GM19240 (cell line): ENCODE results near the gene STXBP6.
"Not testable (repeated sequence)": the region's sequence is repeated elsewhere in the genome, so short reads cannot be mapped to it uniquely, and the experiment has no call there.

Experiments
- DNase-seq: peaks from one replicate; pipeline ENCODE4 v3.0.0; 2011; ENCODE audit warnings: low spot score; ENCODE audit not compliant: insufficient read length

The STXBP6 gene

GRCh38 chr14:24858684-24859083 lies 191.3 kb downstream of the STXBP6 start:
- no peak for DNase-seq

GRCh38 chr14:24858052-24858451 lies 191.9 kb downstream of the STXBP6 start:
- no peak for DNase-seq

GRCh38 chr14:24857277-24857676 lies 192.7 kb downstream of the STXBP6 start:
- DNase-seq: no peak

- DNase-seq: no peak
Measured at GRCh38 chr14:24853446-24853845, 196.5 kb downstream of the STXBP6 start.

- no peak for DNase-seq
Measured at GRCh38 chr14:24852312-24853060, 197.5 kb downstream of the STXBP6 start.

- DNase-seq: no peak
Measured at GRCh38 chr14:24851837-24852236, 198.1 kb downstream of the STXBP6 start.

GRCh38 chr14:24851406-24851805 lies 198.5 kb downstream of the STXBP6 start:
- DNase-seq: no peak

- no peak for DNase-seq
Measured at GRCh38 chr14:24850072-24850471, 199.9 kb downstream of the STXBP6 start.

GRCh38 chr14:24849471-24849870 lies 200.5 kb downstream of the STXBP6 start:
- DNase-seq: no peak

GRCh38 chr14:24848102-24848790 lies 201.7 kb downstream of the STXBP6 start:
- DNase-seq: no peak

GRCh38 chr14:24847568-24848095 lies 202.3 kb downstream of the STXBP6 start:
- no peak for DNase-seq

GRCh38 chr14:24846261-24846660 lies 203.7 kb downstream of the STXBP6 start:
- no peak for DNase-seq

GRCh38 chr14:24845851-24846250 lies 204.1 kb downstream of the STXBP6 start:
- DNase-seq: no peak

- no peak for DNase-seq
Measured at GRCh38 chr14:24844011-24844410, 205.9 kb downstream of the STXBP6 start.

- DNase-seq: no peak
Measured at GRCh38 chr14:24843494-24843893, 206.5 kb downstream of the STXBP6 start.

- DNase-seq: no peak
Measured at GRCh38 chr14:24840204-24840893, 209.6 kb downstream of the STXBP6 start.

GRCh38 chr14:24839617-24840203 lies 210.2 kb downstream of the STXBP6 start:
- DNase-seq: no peak

GRCh38 chr14:24838945-24839616 lies 210.9 kb downstream of the STXBP6 start:
- DNase-seq: no peak

- no peak for DNase-seq
Measured at GRCh38 chr14:24837280-24838046, 212.5 kb downstream of the STXBP6 start.

GRCh38 chr14:24836324-24836723 lies 213.6 kb downstream of the STXBP6 start:
- not testable (repeated sequence) for DNase-seq
